IPS DF 4.7 (cell line): Measurements from ENCODE around the gene ABCA7.

ENCODE experiments used
- DNase-seq: peaks from one replicate; pipeline ENCODE4 v3.0.0-alpha.2; 2013; ENCODE audit warnings: low spot score; ENCODE audit errors: extremely low read depth

Gene ABCA7

DNA sequence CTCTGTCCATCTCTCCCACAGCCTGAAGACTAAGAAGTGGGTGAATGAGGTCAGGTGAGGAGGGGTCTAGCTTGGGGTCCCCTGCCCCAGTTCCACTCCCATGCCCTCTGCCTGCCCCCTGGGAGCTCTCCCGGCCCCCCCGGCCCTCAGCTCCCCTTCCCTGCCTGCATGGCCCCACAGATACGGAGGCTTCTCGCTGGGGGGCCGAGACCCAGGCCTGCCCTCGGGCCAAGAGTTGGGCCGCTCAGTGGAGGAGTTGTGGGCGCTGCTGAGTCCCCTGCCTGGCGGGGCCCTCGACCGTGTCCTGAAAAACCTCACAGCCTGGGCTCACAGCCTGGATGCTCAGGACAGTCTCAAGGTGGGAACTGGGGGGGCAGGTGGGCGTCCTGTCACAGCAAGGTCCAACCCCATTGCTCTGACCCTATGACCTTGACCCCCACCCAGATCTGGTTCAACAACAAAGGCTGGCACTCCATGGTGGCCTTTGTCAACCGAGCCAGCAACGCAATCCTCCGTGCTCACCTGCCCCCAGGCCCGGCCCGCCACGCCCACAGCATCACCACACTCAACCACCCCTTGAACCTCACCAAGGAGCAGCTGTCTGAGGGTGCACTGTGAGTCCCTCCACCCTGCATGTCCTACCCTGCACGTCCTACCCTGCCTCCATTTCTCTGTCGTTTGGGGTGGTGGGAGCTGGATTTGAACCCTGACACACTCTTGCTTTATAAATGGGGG lies 16.1 kb downstream of the ABCA7 start:
- DNase-seq = no peak

- DNase-seq = no peak
Measured at GRCh38 chr19:1057176-1057855, 17.4 kb downstream of the ABCA7 start.

DNA sequence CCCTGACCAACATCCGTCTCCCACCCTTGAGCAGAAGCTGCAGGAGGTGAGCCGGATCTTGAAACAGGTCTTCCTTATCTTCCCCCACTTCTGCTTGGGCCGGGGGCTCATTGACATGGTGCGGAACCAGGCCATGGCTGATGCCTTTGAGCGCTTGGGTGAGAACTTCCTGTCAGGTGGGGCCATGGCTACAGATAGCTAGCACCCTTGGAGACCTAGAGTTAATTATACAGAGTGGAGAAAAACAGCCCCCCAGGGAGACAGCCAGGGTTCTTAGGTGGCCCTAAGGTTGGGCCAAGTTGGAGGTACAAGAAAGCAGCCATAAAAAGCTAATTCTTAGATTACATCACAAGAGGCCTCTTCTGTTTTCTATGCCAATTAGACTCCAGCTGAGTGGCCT lies 18.2 kb downstream of the ABCA7 start:
- no peak for DNase-seq

DNA sequence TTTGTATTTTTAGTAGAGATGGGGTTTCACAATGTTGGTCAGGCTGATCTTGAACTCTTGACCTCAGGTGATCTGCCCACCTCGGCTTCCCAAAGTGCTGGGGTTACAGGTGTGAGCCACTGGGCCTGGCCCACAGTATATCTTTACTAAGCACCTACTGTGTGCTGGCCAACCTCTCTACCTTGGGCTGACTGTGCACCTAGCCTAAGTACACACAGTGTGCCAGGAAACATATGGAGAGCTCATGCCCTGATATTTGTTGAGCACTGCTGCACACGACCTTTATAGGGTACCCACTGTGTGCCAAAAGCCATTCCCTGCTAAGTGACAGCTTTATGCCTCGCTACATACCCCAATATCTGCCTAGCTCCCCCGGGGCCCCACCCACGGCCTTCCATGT lies 20.8 kb downstream of the ABCA7 start:
- DNase-seq = no peak

DNA sequence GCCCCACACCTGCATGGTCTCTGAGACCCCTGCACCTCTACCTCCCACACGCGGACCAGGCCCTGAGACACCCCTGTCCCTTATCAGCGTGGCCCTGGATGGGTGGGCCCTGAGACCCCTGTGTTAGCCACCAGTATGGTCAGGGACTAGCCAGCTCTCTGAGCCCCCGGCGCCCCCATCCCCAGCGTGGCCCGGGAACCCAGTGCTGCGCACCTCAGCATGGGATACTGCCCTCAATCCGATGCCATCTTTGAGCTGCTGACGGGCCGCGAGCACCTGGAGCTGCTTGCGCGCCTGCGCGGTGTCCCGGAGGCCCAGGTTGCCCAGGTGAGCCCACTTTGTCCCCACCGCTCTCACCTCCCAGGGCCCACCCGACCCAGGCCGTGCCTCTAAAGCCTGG lies 22.1 kb downstream of the ABCA7 start:
- DNase-seq = no peak

DNA sequence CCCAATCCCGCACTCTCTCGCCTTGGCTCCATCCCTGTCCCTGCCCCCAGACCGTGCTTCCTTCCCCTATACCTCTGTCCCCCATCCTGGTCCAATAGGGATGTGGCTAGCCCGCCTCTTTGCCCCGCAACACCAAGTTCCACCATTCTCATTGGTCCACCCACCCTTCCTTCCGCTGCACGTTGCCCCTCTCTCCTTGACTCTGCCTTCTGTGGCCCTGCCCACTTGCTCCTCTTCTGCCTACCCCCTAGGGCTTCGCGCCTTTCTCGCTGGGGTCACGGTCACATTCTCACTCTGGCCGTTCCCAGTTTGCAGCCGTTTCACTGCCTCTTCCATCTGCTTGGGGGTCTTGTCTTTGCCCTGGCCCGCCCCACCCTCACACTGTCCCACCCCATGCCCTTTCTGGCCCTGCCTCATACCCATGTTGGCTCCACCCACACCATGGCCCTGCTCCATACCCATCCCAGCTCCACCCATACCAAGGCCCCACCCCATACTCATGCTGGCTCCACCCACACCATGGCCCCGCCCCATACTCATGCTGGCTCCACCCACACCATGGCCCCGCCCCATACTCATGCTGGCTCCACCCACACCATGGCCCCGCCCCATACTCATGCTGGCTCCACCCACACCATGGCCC lies 22.6 kb downstream of the ABCA7 start:
- DNase-seq = no peak

DNA sequence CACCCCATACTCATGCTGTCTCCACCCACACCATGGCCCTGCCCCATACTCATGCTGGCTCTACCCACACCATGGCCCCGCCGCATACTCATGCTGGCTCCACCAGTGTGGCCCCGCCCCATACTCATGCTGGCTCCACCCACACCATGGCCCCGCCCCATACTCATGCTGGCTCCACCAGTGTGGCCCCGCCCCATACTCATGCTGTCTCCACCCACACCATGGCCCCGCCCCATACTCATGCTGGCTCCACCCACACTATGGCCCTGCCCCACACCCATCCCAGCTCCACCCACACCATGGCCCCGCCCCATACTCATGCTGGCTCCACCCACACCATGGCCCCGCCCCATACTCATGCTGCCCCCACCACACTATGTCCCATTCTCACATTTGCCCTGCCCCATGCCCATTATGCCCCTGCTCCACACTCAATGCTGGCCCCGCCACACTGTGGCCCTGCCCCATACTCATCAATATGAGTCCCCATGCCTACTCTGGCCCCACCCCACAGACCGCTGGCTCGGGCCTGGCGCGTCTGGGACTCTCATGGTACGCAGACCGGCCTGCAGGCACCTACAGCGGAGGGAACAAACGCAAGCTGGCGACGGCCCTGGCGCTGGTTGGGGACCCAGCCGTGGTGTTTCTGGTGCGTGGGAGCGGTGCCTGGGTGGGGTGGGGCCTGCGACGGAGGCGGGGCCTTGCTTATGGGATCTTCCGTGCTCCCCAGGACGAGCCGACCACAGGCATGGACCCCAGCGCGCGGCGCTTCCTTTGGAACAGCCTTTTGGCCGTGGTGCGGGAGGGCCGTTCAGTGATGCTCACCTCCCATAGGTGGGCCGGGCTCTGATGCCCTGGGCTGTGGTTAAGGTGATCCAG lies 23.4 kb downstream of the ABCA7 start:
- no peak for DNase-seq

GRCh38 chr19:1063909-1064660 lies 24.2 kb downstream of the ABCA7 start:
- DNase-seq = no peak

DNA sequence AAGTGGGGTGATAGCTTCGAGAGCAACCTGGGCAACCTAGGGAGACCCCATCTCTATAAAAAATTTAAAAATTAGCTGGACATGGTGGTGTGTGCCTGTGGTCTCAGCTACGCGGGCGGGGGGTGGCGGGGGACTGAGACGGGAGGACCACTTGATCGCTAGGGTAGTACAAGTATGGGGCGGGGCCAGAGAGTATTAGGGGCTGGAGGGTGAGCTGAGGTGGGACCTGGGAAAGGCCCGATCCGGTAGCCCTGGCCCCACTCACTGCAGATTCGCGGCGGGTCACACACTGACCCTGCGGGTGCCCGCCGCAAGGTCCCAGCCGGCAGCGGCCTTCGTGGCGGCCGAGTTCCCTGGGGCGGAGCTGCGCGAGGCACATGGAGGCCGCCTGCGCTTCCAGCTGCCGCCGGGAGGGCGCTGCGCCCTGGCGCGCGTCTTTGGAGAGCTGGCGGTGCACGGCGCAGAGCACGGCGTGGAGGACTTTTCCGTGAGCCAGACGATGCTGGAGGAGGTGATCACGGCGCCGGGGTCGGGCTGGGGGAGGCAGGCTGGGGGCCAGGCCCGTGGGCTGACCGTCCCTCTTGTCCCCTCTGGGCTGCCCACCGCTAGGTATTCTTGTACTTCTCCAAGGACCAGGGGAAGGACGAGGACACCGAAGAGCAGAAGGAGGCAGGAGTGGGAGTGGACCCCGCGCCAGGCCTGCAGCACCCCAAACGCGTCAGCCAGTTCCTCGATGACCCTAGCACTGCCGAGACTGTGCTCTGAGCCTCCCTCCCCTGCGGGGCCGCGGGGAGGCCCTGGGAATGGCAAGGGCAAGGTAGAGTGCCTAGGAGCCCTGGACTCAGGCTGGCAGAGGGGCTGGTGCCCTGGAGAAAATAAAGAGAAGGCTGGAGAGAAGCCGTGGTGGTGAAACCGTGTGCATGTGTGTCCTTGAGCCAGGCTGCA lies 25.0 kb downstream of the ABCA7 start:
- no peak for DNase-seq

- DNase-seq = no peak
Measured at GRCh38 chr19:1065606-1066109, 25.8 kb downstream of the ABCA7 start.

DNA sequence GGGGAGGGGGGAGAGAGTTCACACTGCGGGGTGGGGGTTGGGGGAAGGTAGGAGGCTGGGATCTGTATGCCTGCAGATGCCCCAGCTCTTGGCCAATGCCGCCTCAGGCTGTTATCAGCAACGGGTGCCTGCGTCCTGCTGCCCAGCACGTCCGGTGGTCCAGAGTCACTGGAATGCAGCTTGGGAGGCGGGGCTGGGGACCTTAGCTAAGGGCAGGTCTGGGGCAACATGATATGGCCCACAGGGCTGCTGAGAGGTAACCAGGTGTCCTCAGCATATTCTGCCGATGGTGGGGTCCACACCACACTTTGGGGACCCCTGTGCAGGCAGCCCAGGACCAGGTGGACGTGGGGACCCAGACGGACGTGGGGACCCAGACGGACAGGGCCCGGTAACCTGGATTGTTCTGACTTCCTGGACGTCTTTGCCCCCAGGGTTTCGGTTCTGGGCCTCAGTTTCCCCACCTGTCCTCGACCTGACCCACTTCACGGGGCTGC lies 26.4 kb downstream of the ABCA7 start:
- no peak for DNase-seq

GRCh38 chr19:1066748-1067340 lies 26.9 kb downstream of the ABCA7 start, which contains the start of gene ARHGAP45:
Gene ARHGAP45 (plus strand): TSS chr19:1067167. CDS start chr19:1067406, 239 bp downstream.
- DNase-seq = no peak

GRCh38 chr19:1067341-1067957 lies 27.5 kb downstream of the ABCA7 start:
- DNase-seq = no peak

DNA sequence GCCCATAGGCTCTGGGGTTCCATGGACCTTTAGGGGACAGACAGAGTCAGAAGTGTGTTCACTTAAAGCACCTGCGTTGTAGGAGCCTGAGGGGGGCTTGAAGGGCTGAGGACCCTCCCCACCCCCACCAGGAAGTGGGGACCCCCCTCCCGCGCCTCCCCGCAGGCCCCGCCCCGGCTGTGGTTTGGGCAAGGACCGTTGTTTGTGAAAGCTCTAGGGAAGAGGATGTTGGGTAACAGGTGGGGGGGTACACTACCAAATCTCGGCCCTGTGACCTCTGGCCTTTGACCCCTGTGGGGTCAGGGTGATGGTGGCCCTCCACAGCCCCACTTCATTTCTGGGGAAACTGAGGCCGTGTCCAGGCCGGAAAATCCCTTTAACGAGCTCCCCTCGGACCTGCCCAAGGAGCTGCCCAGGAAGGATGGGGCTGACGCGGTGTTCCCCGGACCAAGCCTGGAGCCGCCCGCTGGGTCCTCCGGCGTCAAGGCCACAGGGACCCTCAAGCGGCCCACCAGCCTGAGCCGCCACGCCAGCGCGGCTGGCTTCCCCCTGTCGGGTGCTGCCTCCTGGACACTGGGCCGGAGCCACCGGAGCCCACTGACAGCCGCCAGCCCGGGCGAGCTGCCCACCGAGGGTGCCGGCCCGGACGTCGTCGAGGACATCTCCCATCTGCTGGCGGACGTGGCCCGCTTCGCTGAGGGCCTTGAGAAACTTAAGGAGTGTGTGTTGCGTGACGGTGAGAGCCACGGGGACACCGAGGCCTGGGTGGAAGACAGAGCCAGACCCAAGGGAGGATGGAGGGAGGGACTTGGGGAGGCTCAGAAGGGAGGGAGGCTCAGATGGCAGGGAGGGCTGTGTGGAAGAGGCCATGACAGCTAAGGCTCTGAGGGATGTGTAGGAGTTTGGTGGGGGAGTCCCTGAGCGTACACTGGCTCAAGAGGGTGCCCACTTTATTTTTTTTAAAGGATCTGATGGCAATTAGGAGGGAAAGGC lies 28.4 kb downstream of the ABCA7 start:
- no peak for DNase-seq

GRCh38 chr19:1069009-1069779 lies 29.3 kb downstream of the ABCA7 start:
- no peak for DNase-seq

DNA sequence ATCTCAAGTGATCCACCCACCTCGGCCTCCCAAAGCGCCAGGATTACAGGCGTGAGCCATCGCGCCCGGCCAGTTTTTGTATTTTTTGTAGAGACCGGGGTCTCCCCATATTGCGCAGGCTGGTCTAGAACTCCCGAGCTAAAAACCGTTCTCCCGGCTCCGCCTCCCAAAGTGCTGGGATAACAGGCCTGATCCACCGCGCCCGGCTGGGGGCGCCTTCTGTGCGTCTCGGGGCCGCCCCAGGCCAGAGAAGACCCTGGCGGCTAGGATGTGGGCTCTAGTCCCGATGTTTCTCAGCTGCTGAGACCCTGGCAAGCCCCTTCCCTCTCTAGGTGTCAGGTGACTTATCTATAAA lies 30.6 kb downstream of the ABCA7 start:
- no peak for DNase-seq
